Ecto neural progenitor cell (in vitro differentiated cells): ENCODE results near the gene SYNM.

Experiments used
- DNase-seq: peaks from one replicate; pipeline ENCODE4 v3.0.0-alpha.2; 2018; ENCODE audit warnings: low spot score

The SYNM gene

GRCh38 chr15:99084965-99085364 is 19.9 kb upstream of the SYNM start:
- DNase-seq, result peak; percentile 15

- peak; percentile 11 for DNase-seq
Observed at GRCh38 chr15:99085413-99086326, 19.2 kb upstream of the SYNM start.

DNA sequence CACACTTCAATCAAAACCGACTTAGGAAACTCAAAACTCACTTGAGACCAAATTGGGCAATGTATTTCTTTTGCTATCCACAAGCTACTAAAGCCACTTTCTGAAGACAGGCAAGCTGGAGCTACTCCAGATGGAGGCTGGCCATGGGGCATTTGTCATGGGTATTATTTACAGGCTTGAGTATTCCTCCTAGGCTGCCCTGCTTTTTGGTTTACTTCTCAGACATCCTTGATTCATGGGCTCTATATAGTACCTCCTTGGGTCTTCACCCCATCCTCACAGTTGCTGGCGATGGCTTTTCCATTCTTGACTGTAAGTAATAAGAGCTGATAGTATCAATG is 18.6 kb upstream of the SYNM start:
- peak; percentile 27 for DNase-seq

DNA sequence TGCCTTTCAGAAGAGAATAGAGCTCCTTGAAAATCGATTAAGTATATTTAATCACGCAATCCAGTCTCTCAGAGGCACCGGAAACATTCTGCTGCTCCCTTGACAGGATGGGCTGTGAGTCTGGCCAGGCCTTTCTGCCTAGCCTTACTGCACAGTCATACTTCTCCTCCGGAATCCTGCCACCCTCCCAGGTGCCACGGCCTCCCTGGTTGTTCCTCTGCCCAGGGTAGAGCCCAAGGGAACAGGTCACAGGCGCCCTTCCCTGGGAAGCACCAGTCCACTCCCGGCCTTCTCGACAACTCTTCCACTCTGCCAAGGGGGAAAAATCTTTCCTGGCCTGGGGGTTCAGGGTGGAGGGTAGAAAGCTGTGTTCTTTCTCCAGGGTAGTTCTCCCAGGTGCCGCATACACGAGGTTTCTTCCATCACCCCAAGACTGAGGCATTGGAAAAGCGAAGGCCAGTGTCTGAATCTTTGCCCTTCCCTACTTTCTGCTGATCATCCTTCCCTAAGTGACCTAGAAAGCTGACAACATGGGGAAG is 17.4 kb upstream of the SYNM start:
- no peak for DNase-seq

DNA sequence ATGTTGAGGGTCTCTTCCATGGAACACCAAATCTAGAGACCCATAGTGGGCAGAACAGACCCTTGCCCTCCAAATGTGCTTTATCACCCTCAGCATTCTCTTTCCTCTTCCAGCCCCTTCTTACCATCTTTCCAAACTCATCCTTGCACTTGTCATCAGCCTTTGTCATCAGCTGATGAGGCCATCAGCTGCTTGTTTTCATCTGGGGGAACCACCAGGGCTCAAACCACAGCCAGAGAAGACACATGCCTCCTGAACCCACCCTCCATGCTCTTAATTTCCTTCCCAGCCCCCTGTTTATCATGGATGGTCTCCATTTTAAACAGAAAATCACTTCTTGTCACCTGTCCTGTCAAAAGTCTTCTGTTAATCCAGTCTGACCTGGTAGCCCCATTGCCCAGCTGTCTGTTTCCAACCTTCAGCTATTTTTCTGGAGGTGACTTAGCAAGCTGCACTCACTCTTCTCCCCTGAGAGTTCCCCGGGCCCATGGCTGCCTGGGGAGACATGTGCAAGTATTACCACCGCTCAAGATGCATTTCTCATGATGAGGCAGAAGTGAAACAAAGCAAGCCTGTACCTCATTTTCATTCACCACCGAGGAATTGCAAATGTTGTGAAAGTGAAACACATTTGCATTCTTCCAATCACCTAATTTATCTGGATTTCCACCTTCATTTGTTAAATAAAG is 14.7 kb upstream of the SYNM start:
- DNase-seq, result no peak

DNA sequence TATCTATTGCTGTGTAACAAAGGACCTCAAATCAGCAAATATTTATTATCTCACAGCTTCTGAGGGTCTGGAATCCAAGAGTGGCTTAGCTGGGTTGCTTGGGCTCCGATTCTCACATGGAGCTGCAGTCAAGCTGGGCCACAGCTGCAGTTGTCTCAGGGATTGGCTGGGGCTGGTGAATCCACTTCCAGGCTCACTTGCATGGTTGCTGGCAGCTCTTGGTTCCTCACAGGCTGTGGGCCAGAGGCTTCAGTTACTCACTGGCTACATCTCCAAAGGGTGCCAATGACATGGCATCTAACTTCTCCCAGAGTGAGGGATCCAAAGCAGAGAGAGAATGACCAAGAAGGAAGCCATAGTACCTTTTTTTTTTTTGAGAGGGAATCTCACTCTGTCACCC is 13.9 kb upstream of the SYNM start:
- DNase-seq, result no peak

- DNase-seq, result no peak
Observed at GRCh38 chr15:99092554-99093172, 12.2 kb upstream of the SYNM start.

DNA sequence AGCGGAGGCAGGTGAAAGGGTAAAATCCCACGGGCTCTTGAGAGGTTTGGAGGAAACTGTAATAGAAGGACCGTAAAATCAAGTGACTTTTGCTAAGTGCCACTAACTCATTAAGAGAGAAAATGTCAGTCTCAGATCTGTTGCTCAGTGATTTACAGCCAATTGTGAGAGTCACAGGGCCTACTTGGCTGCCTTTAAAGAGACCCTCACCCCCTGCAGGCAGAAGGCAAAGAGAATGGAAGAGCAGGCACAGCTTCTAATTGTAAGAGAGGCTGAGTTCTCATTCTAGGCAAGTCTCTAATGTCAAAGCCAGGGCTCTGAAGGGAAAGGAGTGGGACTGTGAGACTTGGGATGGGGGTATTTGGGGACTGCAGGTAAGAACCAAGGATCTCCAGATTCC is 9.3 kb upstream of the SYNM start:
- DNase-seq, result peak; percentile 40

GRCh38 chr15:99096173-99096893 is 8.5 kb upstream of the SYNM start:
- DNase-seq, result peak; percentile 22

DNA sequence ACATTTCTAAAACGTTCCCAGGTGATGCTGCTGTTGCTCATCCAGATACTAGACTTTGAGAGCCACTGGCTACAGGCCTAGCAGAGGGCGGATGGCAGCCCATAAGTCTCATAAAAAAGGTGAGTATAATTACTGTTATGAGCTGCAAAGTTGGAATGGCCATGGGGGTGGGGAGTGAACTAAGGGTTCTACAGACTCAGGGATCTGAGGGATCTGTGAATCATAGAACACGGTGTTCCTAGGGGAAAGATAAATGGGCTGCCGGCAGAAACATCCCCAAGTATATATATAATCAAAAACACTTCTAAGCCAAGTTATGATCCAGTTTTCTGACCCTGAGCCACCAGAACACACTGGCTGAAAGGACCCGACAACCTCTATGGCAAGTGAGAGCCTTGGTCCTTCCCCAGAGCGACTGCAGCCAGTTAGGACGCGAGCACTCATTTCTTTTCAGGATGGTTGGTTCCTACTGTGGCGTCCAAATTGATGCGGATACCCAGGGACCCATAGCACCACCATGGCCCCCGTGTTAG is 7.9 kb upstream of the SYNM start:
- no peak for DNase-seq

DNA sequence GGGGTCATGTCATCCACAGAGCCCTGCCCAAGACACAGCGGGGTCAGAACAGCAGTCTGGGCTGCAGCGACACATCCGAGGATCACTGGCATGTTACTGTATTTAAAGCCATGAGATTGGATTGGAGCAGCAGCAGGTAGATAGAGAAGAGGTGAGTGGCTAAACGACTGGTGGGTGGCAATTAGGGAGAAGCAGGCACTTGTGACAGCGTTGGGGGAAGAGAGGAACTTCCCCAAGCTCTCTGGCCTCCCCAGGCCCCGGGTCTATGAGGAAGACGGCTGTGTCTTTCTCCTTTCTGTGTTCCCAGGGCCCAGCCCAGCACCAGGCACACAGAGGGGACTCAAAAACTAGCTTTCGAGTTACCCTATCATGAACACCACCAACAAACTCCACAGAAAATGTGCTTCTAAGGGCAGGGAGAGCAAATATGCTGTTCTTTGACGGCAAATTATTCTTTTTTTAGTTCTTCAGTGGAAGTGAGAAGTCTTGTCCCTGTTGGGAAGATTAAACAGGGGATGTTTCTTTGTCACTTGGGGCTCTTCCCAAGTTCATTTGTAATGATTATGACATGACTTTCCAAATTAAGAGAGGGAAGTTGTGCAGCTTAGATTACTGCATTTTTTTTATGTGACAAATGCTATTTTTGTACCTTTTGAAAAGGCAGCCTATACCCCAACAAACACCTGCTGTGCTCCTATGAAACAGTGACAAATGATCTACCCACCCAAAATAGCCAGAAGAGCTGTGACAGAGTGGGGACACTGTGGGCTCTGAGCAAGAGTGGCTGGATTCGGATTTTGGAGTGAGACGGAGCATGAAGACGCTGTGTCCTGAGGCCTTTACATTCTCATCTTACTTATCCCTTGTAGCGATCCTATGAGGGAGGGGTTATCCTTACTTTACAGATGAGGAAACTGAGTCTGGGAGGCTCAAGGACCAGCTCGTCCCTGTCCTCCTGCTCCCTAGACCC is 7.2 kb upstream of the SYNM start:
- peak; percentile 31 for DNase-seq

DNA sequence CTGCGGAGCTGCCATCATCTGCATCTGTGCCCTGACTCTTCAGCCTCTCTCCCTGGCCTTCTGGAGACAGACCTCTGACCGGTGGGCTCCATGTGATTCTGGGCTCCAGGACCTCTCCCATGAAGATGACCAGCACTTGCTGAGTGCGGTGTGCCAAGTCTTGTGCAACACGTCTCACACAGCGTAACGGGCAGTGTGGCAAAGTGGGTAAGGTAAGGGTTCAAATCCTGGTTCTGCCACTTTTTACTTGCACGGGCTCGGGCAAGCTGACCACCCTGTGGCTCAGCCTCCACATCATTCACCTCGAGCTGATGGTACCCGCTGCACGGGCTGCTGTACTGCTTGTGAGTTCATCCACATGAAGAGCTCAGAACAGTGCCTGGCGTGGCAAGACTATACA is 6.5 kb upstream of the SYNM start:
- no peak for DNase-seq

DNA sequence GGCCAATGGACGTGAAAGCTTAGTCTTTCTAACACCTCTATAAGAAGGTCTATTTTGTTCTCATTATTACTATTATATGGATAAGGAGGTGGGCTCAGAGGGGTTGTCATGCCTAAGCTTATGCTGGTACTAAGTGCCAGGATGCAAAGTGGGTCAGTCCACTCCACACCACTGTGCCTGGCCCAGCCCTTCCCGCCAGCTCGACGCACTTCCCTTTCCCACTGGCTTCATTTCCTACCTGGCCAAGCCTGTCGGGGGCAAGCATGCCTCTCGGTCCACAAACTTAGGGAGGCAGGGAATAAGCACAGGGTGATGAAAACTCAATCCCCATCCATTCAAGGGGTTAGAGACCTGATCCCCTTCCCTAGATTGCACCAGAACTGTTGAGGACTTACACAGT is 5.9 kb upstream of the SYNM start:
- no peak for DNase-seq

DNA sequence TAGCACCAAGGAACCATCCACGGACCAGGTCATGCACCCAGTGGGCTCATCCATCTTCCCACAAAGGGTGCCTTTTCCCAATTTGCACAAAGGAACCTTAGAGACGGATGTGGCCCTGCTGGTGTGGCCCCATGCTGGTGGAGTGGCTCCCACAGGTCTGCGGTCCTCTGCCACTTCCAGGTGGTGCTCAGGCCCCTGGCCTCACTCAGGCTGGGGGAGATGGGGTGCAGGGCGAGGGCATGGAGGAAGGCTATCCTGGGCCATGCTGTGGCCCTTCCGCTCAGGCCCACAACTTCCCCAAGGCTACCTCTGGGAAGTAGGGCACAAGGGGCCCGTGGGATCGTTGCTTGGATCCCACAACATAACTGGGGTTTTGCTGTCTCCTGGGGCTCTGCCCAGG is 5.2 kb upstream of the SYNM start:
- DNase-seq, result no peak

GRCh38 chr15:99100245-99101173 is 4.4 kb upstream of the SYNM start:
- DNase-seq, result peak; percentile 88

DNA sequence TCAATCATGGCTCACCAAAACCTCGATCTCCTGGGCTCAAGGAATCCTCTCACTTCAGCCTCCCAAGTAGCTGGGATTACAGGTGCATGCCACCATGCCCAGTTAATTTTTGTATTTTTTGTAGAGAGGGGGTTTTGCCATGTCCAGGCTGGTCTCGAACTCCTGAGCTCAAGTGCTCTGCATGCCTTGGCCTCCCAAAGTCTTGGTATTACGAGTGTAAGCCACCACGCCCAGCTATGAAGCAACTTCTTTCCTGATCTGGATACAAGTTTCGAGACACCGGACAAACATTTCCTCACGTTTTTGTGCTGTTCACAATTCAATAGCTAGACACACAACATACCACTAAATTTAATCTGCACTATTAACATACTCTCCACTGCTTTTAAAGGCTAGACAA is 3.4 kb upstream of the SYNM start:
- peak; percentile 29 for DNase-seq

DNA sequence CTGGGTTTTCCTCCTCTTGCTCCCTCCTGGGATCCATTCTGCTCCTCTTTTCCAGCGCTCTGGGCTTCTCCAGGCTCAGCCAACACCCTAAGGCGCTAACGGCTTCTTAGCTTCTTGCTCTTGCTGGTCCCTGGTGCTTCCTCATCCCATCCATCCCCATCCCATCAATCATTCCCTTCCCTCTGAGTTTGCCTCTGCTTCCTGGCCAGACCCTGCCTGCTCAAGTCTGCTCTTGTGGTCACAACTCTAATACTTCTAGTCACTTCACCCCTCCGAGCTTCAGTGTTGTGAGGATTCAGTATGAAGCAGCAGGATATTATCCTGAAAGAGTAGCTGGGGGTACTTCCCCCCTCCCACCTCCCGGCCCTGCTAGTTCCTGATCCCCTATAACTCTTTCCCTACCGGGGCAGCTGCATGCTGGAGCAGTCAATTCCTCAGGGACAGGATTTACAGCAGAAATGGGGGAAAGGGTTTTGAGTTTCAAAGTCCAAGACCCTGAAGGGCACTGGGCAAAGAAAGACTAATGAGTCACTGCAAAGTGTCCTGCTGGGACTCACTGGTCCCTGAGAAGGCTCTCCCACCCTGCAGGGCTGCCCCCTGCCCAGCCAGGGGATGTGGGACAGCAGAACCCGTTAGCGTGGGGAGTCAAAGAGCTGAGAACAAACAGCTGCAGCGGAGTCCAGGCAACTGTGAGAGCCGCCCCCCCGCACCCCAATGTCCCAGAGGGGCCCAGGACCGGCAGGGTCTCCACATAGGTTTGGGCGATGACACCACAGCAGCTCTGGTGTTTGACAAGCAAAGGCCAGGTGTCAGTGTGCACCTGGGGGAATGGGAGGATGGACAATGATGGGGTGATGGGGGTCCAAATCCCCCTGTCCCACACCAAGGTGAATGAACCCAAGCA is 2.3 kb upstream of the SYNM start:
- peak; percentile 47 for DNase-seq

GRCh38 chr15:99103279-99103678 is 1.6 kb upstream of the SYNM start:
- DNase-seq, result peak; percentile 32
